Progenitor cell of endocrine pancreas (in vitro differentiated cells): ENCODE measurements around the gene LRBA. TPM values are rescaled to one million over a fixed set of nuclear protein-coding genes. Genes with fewer than 3 reads are reported as not detected.
"Not testable (repeated sequence)": the region's sequence is repeated elsewhere in the genome, so short reads cannot be mapped to it uniquely, and the experiment has no call there.

Experiments used
- DNase-seq: peaks from one replicate; pipeline ENCODE4 v3.0.0; 2021; ENCODE audit warnings: low spot score; ENCODE audit not compliant: unreplicated experiment
- H3K27ac Mint-ChIP-seq: 2 replicates; pipeline ENCODE4 v1.8.0; 2021; ENCODE audit warnings: mild to moderate bottlenecking, moderate library complexity, mixed read lengths
- H3K27me3 Mint-ChIP-seq: 2 replicates; pipeline ENCODE4 v1.8.0; 2021; ENCODE audit warnings: mixed read lengths
- H3K36me3 Mint-ChIP-seq: 2 replicates; pipeline ENCODE4 v1.8.0; 2022; ENCODE audit warnings: mixed read lengths; ENCODE audit not compliant: insufficient read depth
- H3K4me1 Mint-ChIP-seq: 2 replicates; pipeline ENCODE4 v1.8.0; 2021; ENCODE audit warnings: low read depth, mixed read lengths
- H3K4me3 Mint-ChIP-seq: 2 replicates; pipeline ENCODE4 v1.8.0; 2021; ENCODE audit warnings: low read depth, mild to moderate bottlenecking, moderate library complexity, mixed read lengths
- H3K9me3 Mint-ChIP-seq: 2 replicates; pipeline ENCODE4 v1.8.0; 2021; ENCODE audit warnings: low read depth, mixed read lengths
- total RNA-seq: library from RNA; stranded (reverse); gene quantifications from 2 replicates; pipeline ENCODE4 v1.2.1, GENCODE V29; 2021
- TF ChIP-seq, protein P1 (sequence below): fragments of 200-600 bp; sonication (generic); IDR thresholded peaks from one replicate; pipeline ENCODE4 v1.5.0; 2021; ENCODE audit warnings: antibody characterized with exemption, mild to moderate bottlenecking; ENCODE audit not compliant: unreplicated experiment

Gene LRBA
- total RNA-seq, 1 donor from 2014 or later: 95.2 TPM

DNA sequence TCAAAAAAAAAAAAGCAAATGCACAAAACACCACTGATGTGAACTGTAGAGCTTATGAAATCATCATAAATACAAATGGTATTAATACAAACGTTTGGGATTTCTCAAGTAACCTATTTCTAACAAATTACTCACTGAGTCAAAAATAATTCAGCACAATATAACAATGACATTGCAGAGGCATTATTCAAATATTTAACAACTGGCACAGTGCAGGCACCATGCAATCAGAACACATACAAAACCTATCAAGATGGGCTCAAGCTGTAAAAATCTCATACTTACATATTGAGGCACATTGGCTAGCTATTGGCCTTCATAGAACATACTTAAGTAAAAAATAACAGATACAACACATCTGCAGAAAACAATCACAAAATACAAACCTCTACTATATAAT is 81.1 kb downstream of the LRBA start:
- no peak overlapping the region for H3K27ac Mint-ChIP-seq
- H3K36me3 Mint-ChIP-seq: peaks cover 1% of the 10 kb centered on the region
- TF ChIP-seq, protein P1, sequence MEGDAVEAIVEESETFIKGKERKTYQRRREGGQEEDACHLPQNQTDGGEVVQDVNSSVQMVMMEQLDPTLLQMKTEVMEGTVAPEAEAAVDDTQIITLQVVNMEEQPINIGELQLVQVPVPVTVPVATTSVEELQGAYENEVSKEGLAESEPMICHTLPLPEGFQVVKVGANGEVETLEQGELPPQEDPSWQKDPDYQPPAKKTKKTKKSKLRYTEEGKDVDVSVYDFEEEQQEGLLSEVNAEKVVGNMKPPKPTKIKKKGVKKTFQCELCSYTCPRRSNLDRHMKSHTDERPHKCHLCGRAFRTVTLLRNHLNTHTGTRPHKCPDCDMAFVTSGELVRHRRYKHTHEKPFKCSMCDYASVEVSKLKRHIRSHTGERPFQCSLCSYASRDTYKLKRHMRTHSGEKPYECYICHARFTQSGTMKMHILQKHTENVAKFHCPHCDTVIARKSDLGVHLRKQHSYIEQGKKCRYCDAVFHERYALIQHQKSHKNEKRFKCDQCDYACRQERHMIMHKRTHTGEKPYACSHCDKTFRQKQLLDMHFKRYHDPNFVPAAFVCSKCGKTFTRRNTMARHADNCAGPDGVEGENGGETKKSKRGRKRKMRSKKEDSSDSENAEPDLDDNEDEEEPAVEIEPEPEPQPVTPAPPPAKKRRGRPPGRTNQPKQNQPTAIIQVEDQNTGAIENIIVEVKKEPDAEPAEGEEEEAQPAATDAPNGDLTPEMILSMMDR: no peak
- H3K9me3 Mint-ChIP-seq: no peaks in the 10 kb centered on the region
- H3K4me3 Mint-ChIP-seq: no peak overlapping the region
- no peak for DNase-seq
- H3K27me3 Mint-ChIP-seq: no peaks in the 10 kb centered on the region
- H3K4me1 Mint-ChIP-seq: peaks cover 5% of the 10 kb centered on the region

DNA sequence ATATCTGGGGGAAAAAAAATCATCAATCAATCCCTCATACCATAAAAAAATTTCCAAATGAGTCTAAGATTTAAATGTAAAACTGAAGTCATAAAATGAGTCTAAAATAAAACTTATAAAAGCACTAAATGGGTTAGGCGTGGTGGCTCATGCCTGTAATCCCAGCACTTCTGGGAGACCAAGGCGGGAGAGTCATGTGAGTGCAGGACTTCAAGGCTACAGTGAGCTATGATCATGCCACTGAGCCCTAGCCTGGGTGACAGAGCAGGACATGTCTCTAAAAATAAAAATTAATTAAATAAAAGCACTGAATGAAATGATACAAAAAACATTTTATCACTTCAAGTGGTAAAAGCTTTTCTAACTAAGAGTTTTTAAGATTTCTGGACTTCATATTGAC is 83.3 kb downstream of the LRBA start:
- Mint-ChIP-seq H3K9me3 (no peaks in the 10 kb centered on the region), H3K27ac (no peak overlapping the region), H3K27me3 (no peaks in the 10 kb centered on the region), H3K36me3 (peaks cover 9% of the 10 kb centered on the region), H3K4me1 (no peaks in the 10 kb centered on the region), H3K4me3 (no peak overlapping the region)
- TF ChIP-seq, protein P1: no peak
- no peak for DNase-seq

DNA sequence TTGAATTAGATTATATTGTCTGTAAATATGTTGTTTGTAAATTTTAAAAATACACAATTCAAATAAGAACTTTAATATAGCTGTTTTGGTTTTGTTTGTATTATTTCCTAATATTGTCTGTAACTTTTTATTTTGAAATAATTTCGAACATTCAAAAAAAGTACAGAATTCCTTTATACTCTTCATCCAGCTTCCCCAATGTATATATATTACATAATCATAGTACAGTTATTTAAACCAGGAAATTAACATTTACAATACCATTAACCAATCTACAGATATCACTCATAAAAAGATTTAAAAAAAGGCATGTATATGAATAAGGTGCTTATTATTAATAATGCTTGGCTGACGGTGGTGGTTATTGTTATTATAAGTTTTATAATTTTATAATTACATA is 84.1 kb downstream of the LRBA start:
- H3K36me3 Mint-ChIP-seq: peaks cover 13% of the 10 kb centered on the region
- no peak for DNase-seq
- TF ChIP-seq, protein P1: no peak
- H3K4me3 Mint-ChIP-seq: no peak overlapping the region
- no peaks in the 10 kb centered on the region for H3K27me3 Mint-ChIP-seq
- no peaks in the 10 kb centered on the region for H3K4me1 Mint-ChIP-seq
- no peak overlapping the region for H3K27ac Mint-ChIP-seq
- H3K9me3 Mint-ChIP-seq: no peaks in the 10 kb centered on the region

DNA sequence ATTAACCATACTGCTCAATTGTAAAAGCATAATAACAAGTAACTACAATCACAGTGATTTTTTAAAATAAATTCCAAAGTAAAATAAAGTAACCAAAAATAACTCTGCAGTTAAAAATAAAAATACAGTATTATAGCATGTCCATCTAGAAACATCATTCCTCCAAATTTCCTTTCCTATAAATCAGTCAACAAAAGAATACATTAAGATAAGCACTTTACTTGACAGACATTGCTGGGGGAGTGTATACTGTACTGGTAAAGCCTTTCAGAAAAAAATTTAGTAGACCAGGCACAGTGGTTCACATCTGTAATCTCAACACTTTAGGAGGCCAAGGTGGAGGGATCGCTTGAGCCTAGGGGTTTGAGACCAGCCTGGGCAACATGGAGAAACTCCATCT is 91.1 kb downstream of the LRBA start:
- TF ChIP-seq, protein P1: no peak
- no peak overlapping the region for H3K27ac Mint-ChIP-seq
- no peak overlapping the region for H3K4me3 Mint-ChIP-seq
- H3K9me3 Mint-ChIP-seq: no peaks in the 10 kb centered on the region
- no peak for DNase-seq
- no peaks in the 10 kb centered on the region for H3K4me1 Mint-ChIP-seq
- H3K36me3 Mint-ChIP-seq: peaks cover 18% of the 10 kb centered on the region
- no peaks in the 10 kb centered on the region for H3K27me3 Mint-ChIP-seq

DNA sequence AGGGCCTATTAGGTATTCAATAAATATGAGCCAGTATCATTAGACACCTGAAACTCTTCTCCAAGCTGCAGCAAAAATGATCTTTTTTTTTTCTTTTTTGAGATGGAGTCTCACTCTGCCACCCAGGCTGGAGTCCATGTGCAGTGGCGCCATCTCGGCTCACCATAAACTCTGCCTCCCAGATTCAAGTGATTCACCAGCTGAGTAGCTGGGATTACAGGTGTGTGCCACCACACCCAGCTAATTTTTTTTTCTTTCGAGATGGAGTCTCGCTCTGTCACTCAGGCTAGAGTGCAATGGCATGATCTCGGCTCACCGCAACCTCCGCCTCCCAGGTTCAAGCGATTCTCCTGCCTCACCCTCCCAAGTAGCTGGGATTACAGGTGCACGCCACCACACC is 93.6 kb downstream of the LRBA start:
- not testable (repeated sequence) for H3K27me3 Mint-ChIP-seq, H3K27ac Mint-ChIP-seq, H3K4me1 Mint-ChIP-seq, H3K4me3 Mint-ChIP-seq, DNase-seq, H3K9me3 Mint-ChIP-seq
- peaks cover 20% of the 10 kb centered on the region for H3K36me3 Mint-ChIP-seq

DNA sequence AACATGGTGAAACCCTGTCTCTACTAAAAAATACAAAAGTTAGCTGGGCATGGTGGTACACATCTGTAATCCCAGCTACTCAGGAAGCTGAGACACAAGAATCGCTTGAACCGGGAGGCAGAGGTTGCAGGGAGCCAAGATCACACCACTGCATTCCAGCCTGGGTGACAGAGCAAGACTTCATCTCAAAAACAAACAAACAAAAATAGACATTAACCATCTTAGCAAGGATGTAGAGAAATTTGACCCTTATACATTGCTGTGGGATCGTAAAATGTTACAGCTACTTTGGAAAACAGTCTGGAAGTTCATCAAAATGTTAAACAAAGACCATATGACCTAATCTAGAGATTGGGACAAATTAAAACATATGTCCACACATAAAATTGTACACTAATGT is 96.5 kb downstream of the LRBA start:
- Mint-ChIP-seq H3K4me1 (peaks cover 11% of the 10 kb centered on the region), H3K36me3 (peaks cover 29% of the 10 kb centered on the region)
- not testable (repeated sequence) for H3K4me3 Mint-ChIP-seq, H3K9me3 Mint-ChIP-seq, H3K27ac Mint-ChIP-seq, H3K27me3 Mint-ChIP-seq, DNase-seq
